AG10803 (cell line): ENCODE data around the gene FMNL3.
"Not testable (repeated sequence)": the region's sequence is repeated elsewhere in the genome, so short reads cannot be mapped to it uniquely, and the experiment has no call there.

Source experiments
- DNase-seq: peaks from one replicate; pipeline ENCODE4 v3.0.0; 2010; ENCODE audit warnings: low read depth
- H3K4me3 ChIP-seq: 2 replicates; pipeline ENCODE4 v1.5.1; 2011; ENCODE audit warnings: mild to moderate bottlenecking, low read length, control low read depth
- TF ChIP-seq, protein P1 (sequence below): conservative IDR thresholded peaks from 2 replicates; pipeline ENCODE4 v1.5.1; 2011; ENCODE audit warnings: mild to moderate bottlenecking, low read length, control low read depth, inconsistent platforms

FMNL3 gene

DNA sequence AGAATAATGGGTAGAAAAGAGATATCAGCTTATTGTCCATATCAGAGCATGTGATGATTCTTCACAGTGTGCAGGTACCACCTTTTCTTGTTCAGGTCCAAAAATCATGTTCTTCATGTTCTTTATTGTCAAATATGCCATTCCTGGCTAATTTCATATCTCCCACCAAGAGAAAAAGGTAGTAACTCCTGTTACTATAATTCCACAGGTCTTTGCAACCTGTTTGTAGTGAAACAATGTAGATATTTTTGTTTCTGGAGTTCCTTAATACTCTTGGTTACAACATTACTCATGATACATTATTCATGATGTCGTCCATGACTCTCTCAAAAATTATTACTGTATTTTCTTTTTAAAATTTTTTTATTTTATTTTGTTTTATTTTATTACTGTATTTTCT lies 22.8 kb upstream of the FMNL3 start:
- H3K4me3 ChIP-seq: no peak overlapping the region
- TF ChIP-seq, protein P1, sequence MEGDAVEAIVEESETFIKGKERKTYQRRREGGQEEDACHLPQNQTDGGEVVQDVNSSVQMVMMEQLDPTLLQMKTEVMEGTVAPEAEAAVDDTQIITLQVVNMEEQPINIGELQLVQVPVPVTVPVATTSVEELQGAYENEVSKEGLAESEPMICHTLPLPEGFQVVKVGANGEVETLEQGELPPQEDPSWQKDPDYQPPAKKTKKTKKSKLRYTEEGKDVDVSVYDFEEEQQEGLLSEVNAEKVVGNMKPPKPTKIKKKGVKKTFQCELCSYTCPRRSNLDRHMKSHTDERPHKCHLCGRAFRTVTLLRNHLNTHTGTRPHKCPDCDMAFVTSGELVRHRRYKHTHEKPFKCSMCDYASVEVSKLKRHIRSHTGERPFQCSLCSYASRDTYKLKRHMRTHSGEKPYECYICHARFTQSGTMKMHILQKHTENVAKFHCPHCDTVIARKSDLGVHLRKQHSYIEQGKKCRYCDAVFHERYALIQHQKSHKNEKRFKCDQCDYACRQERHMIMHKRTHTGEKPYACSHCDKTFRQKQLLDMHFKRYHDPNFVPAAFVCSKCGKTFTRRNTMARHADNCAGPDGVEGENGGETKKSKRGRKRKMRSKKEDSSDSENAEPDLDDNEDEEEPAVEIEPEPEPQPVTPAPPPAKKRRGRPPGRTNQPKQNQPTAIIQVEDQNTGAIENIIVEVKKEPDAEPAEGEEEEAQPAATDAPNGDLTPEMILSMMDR: no peak
- no peak for DNase-seq

DNA sequence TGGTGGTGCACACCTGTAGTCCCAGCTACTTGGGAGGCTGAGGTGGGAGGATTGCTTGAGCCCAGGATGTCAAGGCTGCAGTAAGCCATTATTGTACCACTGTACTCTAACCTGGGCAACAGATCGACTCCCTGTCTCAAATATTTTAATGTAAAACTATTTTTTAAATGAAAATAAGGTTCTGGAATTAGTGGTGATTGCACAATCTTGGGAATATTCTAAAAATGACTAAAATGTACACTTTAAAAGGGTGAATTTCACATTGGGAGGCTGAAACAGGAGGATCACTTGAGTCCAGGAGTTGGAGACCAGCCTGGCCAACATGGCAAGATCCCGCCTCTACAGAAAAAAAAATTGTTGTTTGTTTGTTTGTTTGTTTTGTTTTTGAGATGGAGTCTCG lies 21.2 kb upstream of the FMNL3 start:
- H3K4me3 ChIP-seq: no peak overlapping the region
- TF ChIP-seq, protein P1: no peak
- DNase-seq: no peak

DNA sequence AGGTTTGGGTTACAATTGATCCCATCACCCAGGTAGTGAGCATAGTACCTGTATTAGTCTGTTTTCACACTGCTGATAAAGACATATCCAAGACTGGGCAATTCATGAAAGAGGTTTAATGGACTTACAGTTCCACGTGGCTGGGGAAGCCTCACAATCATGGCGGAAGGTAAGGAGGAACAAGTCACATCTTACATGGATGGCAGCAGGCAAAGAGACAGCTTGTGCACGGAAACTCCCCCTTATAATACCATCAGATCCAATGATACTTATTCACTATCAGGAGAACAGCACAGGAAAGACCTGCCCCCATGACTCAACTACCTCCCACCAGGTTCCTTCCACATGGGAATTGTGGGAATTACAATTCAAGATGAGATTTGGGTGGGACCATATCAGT lies 14.2 kb upstream of the FMNL3 start:
- DNase-seq, H3K4me3 ChIP-seq: not testable (repeated sequence)

DNA sequence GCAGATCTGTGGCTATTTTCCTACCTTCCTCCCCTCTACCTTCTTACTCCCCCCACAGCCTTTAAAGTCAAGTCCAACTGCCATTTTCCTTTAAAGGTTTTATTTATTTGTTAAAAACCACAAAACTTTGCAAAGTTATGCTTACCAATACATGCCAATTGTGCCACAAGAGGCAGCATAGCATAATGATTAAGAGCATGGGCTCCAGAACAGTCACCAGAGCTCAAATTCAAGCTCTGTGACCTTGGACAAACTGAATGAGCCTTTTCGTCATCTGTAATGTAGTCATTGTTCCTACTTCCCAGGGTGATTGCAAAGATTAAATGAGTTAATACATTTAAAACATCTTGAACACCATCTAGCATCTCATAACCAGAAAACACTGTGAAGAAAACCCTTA lies 13.0 kb upstream of the FMNL3 start:
- DNase-seq: peak; percentile 15
- H3K4me3 ChIP-seq: no peak overlapping the region
- TF ChIP-seq, protein P1: no peak

DNA sequence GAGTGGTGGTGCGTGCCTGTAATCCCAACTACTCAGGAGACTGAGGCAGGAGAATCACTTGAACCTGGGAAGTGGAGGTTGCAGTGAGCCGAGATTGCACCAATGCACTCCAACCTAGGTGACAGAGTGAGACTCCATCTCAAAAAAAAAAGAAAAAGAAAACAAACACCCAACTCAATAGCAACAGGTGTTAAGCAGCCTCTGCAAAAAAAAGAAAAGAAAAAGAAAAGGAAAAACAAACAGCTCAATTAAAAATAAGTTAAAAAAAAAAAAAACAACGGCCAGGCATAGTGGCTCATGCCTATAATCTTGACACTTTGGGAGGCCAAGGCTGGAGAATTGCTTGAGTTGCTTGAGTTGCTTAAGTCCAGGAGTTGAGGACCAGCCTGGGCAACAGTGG lies 10.6 kb upstream of the FMNL3 start:
- not testable (repeated sequence) for DNase-seq, H3K4me3 ChIP-seq

DNA sequence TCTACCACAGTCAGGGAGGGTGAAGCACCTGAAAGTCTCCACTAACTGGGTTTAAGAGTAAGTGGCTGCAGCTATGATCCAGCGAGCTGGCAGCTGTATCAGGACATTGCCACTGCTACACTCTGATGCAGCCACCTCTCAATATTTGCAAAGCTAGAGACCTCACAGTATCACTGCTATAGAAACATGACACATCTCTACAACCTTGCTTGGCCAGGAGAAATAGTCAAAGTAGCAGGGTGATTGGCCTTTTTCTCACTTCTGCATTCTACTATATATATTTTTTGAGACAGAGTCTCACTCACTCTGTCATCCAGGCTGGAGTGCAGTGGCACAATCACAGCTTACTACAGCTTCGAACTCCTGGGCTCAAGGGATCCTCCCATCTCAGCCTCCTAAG lies 9.3 kb upstream of the FMNL3 start:
- no peak overlapping the region for H3K4me3 ChIP-seq
- TF ChIP-seq, protein P1: no peak

DNA sequence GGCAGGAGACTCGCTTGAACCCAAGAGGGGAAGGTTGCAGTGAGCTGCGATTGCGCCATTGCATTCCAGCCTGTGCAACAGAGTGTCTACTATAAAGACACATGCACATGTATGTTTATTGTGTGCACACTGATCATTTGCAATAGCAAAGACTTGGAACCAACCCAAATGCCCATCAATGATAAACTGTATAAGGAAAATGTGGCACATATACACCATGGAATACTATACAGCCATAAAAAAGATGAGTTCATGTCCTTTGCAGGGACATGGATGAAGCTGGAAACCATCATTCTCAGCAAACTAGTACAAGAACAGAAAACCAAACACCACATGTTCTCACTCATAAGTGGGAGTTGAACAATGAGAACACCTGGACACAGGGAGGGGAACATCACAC lies 6.7 kb upstream of the FMNL3 start:
- H3K4me3 ChIP-seq, DNase-seq: not testable (repeated sequence)

More for the DNA sequence above, 9.3 kb upstream of the FMNL3 start:
- no peak for DNase-seq

DNA sequence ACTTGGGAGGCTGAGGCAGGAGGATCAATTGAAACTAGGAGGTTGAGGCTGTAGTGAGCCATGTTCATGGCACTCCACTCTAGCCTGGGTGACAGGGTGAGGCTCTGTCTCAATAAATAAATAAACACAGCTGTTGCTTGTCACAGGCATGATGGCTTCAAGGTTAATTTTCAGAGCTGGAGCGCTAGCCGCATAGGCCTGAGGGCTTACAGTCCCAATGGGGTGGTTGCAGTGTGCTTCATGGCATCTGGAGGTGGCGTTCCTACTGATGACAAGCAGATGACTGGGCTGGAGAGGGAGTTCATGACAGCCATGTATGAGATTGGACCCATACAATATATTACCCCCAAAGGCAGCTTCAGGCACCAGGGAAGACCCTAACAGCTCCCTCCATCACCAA lies 1.6 kb upstream of the FMNL3 start:
- no peak overlapping the region for H3K4me3 ChIP-seq
- no peak for DNase-seq
- TF ChIP-seq, protein P1: no peak

DNA sequence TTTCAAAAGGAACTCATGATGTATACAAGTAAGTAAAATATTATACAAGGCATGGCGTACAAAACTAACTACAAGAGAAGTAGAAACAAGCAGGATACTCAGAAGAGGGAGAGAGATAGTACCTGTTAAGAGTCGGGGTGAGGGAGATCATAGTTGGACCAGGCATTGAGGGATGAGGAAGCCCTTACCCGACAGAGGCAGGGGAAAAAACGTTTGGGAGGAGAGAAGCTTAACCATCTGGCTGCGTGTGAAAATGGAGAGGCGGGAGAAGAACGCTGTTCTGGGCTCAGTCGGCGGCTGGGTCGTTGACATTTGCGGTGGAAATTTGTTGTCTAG lies 575 bp upstream of the FMNL3 start:
- TF ChIP-seq, protein P1: no peak
- no peak for DNase-seq
- peak overlapping the region; percentile 9 for H3K4me3 ChIP-seq
